ENCODE measurements around the gene OR8G1.

OR8G1 gene

DNA sequence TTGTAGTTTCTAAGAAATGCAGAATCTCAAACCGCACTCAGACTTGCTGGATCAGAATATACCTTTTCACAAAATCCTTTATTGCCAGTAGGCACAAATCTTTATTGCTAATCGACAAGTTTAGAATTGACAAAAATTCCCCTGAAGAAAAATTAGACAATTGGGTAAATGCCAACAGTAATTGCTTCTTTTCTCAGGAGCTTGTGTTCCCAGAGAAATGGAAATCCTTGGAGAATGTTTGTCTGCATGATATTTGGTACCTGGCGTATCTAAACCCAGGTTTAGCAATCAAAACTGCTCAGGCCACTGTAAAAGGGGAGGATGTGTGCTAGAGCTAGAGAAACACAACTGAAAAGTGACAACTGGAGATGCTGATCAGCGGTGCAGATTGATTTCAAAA, 15.2 kb downstream of the OR8G1 start, which contains the start of gene OR8G5:
Gene OR8G5 (plus strand): TSS at position 301 of the 400 bp plus-strand sequence. CDS start 8,556 bp downstream, outside the sequence.
- TF ChIP-seq EP300 (IDR thresholded peaks at IDR 0.05; ENCODE audit: borderline replicate concordance), result no peak
- no peak for TF ChIP-seq TCF12 (IDR thresholded peaks at IDR 0.05; ENCODE audit: low read depth)
- TF ChIP-seq CREB1 (IDR thresholded peaks at IDR 0.05; ENCODE audit: low read depth), result no peak
- TF ChIP-seq EGR1 (IDR thresholded peaks at IDR 0.05), result no peak
- TF ChIP-seq YY1 (IDR thresholded peaks at IDR 0.05; ENCODE audit: low read depth), result no peak
- no peak for TF ChIP-seq FOXM1 (IDR thresholded peaks at IDR 0.05; ENCODE audit: borderline replicate concordance, low read depth)
- no peak for TF ChIP-seq CEBPB (IDR thresholded peaks at IDR 0.05)

DNA sequence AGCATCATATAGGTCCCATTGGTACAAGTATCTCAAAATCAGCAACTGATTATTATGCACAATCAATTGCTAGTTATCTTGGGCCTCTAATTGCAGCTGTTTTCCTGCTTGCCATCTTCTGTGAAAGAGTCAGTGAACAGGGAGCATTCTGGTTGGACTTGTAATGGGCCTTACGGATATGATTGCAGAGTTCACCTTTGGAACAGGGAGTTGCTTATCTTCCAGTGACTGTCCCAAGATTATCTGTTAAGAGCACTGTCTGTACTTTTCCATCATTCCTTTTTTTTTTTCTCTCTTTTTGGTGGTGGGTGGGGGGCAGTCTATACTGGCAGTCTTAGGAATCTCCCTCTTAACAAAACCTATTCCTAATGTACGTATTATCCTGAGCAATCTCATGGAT, 33.1 kb downstream of the OR8G1 start:
- TF ChIP-seq ZBTB7A (IDR thresholded peaks at IDR 0.05; ENCODE audit: low read depth), result no peak
- no peak for TF ChIP-seq EP300 (IDR thresholded peaks at IDR 0.05; ENCODE audit: borderline replicate concordance)
- TF ChIP-seq, protein P1, sequence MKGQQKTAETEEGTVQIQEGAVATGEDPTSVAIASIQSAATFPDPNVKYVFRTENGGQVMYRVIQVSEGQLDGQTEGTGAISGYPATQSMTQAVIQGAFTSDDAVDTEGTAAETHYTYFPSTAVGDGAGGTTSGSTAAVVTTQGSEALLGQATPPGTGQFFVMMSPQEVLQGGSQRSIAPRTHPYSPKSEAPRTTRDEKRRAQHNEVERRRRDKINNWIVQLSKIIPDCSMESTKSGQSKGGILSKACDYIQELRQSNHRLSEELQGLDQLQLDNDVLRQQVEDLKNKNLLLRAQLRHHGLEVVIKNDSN (IDR thresholded peaks at IDR 0.05), result no peak
- TF ChIP-seq EGR1 (IDR thresholded peaks at IDR 0.05), result no peak
- no peak for TF ChIP-seq CEBPB (IDR thresholded peaks at IDR 0.05)
- TF ChIP-seq, protein P2, sequence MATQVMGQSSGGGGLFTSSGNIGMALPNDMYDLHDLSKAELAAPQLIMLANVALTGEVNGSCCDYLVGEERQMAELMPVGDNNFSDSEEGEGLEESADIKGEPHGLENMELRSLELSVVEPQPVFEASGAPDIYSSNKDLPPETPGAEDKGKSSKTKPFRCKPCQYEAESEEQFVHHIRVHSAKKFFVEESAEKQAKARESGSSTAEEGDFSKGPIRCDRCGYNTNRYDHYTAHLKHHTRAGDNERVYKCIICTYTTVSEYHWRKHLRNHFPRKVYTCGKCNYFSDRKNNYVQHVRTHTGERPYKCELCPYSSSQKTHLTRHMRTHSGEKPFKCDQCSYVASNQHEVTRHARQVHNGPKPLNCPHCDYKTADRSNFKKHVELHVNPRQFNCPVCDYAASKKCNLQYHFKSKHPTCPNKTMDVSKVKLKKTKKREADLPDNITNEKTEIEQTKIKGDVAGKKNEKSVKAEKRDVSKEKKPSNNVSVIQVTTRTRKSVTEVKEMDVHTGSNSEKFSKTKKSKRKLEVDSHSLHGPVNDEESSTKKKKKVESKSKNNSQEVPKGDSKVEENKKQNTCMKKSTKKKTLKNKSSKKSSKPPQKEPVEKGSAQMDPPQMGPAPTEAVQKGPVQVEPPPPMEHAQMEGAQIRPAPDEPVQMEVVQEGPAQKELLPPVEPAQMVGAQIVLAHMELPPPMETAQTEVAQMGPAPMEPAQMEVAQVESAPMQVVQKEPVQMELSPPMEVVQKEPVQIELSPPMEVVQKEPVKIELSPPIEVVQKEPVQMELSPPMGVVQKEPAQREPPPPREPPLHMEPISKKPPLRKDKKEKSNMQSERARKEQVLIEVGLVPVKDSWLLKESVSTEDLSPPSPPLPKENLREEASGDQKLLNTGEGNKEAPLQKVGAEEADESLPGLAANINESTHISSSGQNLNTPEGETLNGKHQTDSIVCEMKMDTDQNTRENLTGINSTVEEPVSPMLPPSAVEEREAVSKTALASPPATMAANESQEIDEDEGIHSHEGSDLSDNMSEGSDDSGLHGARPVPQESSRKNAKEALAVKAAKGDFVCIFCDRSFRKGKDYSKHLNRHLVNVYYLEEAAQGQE (IDR thresholded peaks at IDR 0.05; ENCODE audit: low read depth), result no peak
- no peak for TF ChIP-seq TCF12 (IDR thresholded peaks at IDR 0.05; ENCODE audit: low read depth)
- TF ChIP-seq FOXM1 (IDR thresholded peaks at IDR 0.05; ENCODE audit: borderline replicate concordance, low read depth), result no peak
- TF ChIP-seq TEAD4 (IDR thresholded peaks at IDR 0.05), result no peak
- no peak for TF ChIP-seq MAX (IDR thresholded peaks at IDR 0.05)
- no peak for TF ChIP-seq YY1 (IDR thresholded peaks at IDR 0.05; ENCODE audit: low read depth)
- TF ChIP-seq RAD21 (IDR thresholded peaks at IDR 0.05; ENCODE audit: low read depth), result no peak
- no peak for TF ChIP-seq CREB1 (IDR thresholded peaks at IDR 0.05; ENCODE audit: low read depth)

GRCh38 chr11:124276081-124276480, 35.2 kb downstream of the OR8G1 start:
- no peak for TF ChIP-seq TEAD4 (IDR thresholded peaks at IDR 0.05)
- no peak for TF ChIP-seq RAD21 (IDR thresholded peaks at IDR 0.05; ENCODE audit: low read depth)
- no peak for TF ChIP-seq NFIC (IDR thresholded peaks at IDR 0.05)
- TF ChIP-seq TCF12 (IDR thresholded peaks at IDR 0.05; ENCODE audit: low read depth), result no peak
- TF ChIP-seq EP300 (IDR thresholded peaks at IDR 0.05; ENCODE audit: borderline replicate concordance), result no peak
- TF ChIP-seq FOXM1 (IDR thresholded peaks at IDR 0.05; ENCODE audit: borderline replicate concordance, low read depth), result no peak
- TF ChIP-seq TAF1 (IDR thresholded peaks at IDR 0.05; ENCODE audit: low read depth), result no peak
- no peak for TF ChIP-seq CEBPB (IDR thresholded peaks at IDR 0.05)
- TF ChIP-seq, protein P1 (IDR thresholded peaks at IDR 0.05), result no peak

DNA sequence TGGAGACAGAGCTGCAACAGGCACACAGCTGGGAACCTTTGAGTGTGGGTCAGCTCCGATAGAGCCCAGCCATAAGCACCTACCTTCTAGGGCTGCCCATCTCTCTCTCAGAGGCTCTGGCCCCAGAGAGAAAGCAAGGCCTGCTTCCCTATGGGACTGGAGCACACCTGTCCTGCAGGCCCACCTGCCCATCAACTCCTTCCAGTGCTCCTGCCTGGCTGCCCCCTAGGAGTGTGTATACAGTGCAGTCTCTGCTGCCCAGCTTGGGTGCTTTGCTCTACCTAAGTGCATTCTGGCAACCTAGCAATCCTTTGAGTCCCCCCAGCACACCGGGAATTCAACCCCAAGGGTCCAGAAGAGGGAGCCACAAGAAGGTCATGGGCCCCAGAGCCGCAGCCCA, 36.3 kb downstream of the OR8G1 start:
- TF ChIP-seq FOXM1 (IDR thresholded peaks at IDR 0.05; ENCODE audit: borderline replicate concordance, low read depth) (no peak), EGR1 (IDR thresholded peaks at IDR 0.05) (no peak), CEBPB (IDR thresholded peaks at IDR 0.05) (no peak)

- TF ChIP-seq NFIC (IDR thresholded peaks at IDR 0.05) (no peak), CEBPB (IDR thresholded peaks at IDR 0.05) (no peak), EGR1 (IDR thresholded peaks at IDR 0.05) (no peak), TCF12 (IDR thresholded peaks at IDR 0.05; ENCODE audit: low read depth) (no peak), CREB1 (IDR thresholded peaks at IDR 0.05; ENCODE audit: low read depth) (no peak), FOXM1 (IDR thresholded peaks at IDR 0.05; ENCODE audit: borderline replicate concordance, low read depth) (no peak), RAD21 (IDR thresholded peaks at IDR 0.05; ENCODE audit: low read depth) (no peak), TAF1 (IDR thresholded peaks at IDR 0.05; ENCODE audit: low read depth) (no peak), MAX (IDR thresholded peaks at IDR 0.05) (no peak), TEAD4 (IDR thresholded peaks at IDR 0.05) (no peak), EP300 (IDR thresholded peaks at IDR 0.05; ENCODE audit: borderline replicate concordance) (no peak), ZBTB7A (IDR thresholded peaks at IDR 0.05; ENCODE audit: low read depth) (no peak), YY1 (IDR thresholded peaks at IDR 0.05; ENCODE audit: low read depth) (no peak)
- TF ChIP-seq, protein P2 (IDR thresholded peaks at IDR 0.05; ENCODE audit: low read depth), result no peak
- TF ChIP-seq, protein P1 (IDR thresholded peaks at IDR 0.05), result no peak
Measured at GRCh38 chr11:124277804-124278203, 36.9 kb downstream of the OR8G1 start.

- no peak for TF ChIP-seq CEBPB (IDR thresholded peaks at IDR 0.05)
- no peak for TF ChIP-seq TEAD4 (IDR thresholded peaks at IDR 0.05)
- no peak for TF ChIP-seq FOXM1 (IDR thresholded peaks at IDR 0.05; ENCODE audit: borderline replicate concordance, low read depth)
- no peak for TF ChIP-seq TCF12 (IDR thresholded peaks at IDR 0.05; ENCODE audit: low read depth)
- TF ChIP-seq EGR1 (IDR thresholded peaks at IDR 0.05), result no peak
- no peak for TF ChIP-seq MAX (IDR thresholded peaks at IDR 0.05)
Measured at GRCh38 chr11:124278261-124278660, 37.4 kb downstream of the OR8G1 start.

All from Ishikawa (cell line).